ENCODE results near the gene RAD51B.

The RAD51B gene

DNA sequence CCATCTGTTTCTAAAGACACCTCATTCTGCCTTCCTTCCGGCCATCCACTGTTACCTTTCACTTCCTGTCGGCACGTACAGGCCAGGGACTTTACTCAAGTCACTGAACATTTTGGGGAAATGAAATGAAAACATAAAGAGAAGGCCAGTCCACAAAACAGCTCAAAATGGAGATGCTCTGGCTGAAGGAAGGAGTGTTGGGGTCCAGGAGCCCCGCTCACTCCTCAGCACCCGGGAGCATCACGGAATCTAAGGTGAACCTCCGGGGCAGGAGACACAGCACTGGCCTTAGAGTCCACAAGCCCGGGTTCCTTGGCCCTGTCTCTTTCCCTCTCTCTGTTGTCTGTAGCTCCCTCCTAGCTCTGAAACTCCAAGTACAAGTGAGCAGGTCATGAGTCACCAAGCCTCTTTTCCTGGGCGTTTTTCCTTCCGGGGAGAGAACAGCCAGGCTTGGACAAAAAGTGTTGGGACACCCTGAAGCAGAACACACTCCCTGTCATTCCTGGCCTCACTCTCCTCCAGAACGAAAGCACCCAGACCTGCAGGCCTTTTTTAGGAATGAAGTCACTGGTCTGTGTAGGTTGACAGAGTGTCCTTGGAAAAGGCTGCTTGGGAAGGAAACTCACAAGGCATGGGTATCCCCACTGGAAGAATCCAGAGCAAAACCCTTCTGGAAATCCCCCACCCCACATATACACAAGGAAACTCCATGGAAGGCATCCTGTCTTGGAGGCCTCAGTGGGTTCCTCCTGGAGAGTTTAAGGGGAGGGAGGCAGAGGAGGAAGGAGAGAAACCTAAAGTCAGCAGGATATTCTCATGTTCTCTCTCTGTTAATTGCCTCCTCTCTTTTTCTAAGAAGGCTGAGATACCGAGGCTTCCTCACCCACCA lies 728.0 kb downstream of the RAD51B start:
- no peak for DNase-seq

DNA sequence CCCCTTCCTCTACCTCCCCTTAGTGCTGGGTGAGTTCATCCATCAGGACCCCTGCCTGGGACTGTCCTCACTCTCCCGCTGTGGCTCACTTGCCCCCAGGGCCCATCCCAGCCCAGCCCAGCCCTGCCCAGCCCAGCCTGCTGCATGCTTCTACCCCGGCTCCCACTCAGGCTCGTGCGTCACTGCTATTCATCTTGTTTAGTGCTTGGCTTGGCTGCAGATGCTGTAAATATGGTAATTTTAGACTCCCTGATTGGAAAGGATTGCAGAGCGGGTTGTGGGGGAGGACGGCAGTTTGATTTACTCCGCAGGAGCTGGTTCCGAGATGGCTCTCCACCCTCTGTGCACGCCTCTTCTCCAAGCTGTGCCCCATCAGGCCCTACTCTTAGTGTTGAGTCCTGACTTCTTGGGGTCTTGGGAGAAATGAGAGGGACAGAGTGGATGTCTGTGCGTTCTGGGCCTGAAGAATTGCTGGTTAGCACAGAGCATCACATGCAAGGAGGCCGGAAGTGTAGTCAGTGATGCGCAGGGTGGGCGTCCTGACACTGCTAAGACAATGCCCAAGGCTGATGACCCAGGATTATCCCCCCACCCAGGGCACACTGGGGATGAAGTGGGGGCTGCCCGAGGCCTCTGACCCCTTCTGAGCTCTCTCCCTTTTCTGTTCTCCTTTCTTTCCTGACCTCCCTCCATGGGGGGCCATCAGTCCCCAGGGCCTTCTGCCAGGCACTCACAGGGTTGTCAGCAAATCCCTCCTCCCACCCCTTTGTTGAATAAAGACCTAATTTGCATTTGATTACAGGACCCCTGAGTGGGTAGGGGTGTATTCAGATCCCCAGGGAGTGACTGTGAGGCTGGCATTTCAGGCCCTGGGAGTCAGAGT lies 728.9 kb downstream of the RAD51B start:
- no peak for DNase-seq

DNA sequence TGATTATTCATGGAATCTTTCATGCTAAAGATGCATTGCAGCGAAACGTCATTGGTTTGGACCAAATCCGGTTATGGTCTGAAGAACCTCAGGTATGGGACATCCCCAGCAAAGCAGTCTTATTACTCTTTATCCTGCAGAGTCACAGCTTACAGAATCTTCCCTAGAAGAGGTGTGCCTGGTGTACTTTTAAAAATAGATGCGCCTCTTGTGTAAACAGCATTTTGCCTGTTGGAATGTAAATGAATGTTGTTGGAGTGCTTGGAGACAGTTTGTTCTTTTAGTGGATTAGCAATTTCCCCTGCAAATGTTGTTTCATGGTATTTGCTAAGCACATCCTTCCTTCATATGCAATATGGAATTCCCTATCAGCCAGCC lies 730.7 kb downstream of the RAD51B start:
- DNase-seq: no peak

DNA sequence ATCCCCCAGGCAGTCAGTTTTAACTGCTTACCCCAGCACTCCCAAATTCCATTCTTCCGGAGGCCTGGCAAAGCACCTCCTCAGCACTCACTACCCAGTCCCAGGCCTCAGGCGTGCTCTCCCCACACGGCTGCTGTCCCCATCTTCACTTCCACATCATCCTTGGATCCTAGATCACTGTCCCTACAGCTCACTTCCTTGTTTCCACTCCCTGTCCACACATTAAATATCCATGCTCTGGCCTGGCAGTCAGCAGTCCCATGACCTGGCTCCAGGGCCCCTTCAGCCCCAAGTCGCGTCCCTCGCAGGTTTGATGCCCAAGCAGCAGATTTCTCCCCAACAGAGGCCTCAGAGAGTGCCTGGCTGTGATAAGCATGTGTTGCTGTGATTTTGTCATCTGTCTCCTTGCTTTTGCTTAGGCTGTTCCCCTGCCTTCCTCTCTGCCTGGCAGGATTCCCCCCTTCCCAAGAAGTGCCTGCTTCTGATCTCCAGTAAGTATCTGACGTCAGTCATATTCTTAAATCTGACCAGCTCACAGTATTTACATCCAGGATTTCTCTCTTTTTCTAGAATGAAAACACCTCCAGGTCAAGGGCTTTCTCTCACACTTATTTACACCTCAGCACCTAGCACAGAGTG lies 731.6 kb downstream of the RAD51B start:
- no peak for DNase-seq

DNA sequence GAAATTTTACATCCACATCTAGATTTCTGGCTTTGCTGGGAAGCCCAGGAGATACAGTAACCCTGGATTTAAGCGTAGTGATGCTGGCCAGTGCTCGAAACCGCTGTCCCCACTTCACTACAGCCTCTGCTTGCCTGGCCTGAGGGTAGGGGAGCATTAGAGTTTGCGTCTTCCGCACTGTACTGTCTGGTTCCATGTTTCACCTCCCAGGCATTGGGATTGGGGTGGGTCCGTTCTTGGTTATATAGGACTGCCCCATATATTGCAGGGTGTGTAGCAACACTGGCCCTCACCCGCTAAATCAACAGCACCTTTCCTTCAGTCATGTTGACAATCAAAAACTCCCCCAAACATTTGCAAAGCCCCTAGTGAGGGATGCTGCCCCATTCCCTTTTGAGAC lies 732.5 kb downstream of the RAD51B start:
- no peak for DNase-seq

DNA sequence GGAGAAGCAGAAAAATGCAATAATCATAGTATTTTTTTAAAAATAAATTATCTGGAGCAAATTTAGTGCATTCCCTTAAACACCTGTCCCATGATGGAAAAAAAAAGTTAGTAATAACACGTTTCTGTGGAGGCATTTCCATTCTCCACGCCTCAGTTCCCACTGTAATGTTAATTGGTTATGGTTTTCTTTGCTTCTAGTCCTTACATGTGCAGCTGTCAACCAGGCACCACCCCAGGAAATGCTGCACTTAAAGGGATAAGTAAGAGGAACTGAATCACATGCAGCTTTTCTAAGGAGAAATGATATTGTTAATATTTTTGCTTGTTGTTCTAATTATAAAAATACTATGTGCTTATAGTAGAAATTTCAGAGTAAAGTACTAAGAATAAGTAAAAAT lies 733.0 kb downstream of the RAD51B start:
- no peak for DNase-seq

DNA sequence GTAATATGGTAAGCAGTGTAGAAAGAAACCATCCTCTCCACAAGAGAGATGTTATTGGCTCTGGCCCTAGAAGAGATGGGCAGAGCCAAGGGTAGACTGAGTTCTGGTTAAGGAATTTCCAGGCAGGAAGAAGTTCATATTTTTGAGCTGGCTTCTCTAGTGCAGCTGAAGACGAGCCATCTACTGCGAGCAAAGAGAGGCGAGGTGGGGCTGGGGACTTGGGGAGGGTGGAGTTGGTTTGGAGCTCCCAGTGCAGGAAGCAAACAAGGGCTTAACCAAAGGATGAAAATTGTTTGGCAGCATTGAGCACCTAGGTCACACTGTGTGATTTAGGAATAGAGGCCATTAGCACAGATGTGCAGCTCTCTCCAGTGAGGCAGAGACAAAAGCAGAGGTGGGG lies 733.7 kb downstream of the RAD51B start:
- DNase-seq: no peak

DNA sequence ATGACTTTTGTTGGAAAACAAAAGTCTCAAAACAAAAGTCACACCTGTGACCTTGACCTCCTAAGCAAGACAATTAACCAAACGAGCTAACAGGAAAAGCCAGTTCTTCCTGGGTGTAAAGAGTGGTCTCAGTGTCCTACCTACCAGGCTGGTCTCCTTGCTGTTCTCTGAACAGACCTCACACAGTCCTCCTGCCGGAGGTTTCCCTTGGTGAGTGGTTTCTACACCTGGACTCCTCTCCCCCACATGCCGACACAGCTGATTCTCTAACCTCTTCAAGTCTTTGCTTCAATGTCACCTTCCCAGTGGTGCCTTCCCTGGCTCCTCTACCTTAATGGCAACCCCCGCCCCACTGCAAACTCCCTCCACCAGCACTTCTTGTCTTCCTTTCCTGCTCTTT lies 734.7 kb downstream of the RAD51B start:
- DNase-seq: no peak

DNA sequence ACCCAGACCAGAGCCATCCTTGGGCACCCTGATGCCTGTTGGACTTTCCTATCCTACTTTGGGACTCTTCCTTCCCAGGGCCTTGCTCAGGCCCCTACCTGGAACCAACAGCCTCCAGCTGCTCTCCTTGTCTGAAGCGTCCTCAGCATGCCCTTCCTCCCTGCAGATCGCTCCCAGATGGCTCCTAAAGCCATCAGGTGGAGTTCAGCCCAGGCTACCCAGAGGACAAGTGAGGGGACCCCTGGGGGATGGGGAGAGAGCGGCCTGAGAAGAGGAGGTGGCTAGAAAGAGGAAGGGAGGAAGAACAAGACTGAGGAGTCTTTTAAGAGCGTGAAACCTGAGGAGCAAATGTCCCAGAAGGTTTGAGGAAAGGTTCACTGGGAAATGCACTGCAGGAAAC lies 736.7 kb downstream of the RAD51B start:
- DNase-seq: no peak

DNA sequence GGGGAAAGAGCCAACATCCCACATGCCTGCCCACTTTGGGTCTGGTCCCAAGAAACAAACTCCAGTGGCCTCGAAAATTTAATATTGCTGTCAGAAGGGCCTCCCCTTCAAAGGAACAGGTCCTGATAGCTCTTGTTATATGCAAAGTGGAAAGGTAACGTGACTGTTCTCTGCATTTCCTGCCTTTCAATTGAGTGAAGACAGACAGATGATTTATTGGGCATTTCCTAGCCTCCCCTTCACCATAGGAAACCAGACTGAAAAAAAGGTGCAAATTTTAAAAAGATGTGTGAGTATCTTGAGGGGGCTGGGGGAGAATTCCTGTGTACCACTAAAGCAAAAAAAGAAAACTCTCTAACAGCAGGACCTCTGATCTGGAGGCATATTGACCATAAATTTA lies 738.1 kb downstream of the RAD51B start:
- no peak for DNase-seq

DNA sequence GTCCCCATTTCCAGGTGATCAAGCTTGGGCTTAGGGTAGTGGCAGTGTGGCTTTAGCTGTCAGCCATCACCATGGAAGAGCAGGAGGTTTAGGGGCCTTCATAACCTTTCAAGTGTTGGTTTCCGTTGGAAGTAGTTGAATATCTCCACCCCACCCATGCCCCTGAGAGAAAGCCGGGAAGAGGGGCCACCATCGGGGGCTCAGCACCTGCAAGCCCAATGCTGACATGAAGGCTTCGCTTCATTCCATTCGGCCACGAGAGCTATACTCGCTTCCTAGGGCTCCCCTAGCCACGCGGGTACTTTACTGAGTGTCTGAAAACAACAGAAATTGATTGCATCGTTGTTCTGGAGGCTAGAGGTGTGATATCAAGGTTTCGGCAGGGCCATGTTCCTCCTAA lies 738.5 kb downstream of the RAD51B start:
- no peak for DNase-seq

DNA sequence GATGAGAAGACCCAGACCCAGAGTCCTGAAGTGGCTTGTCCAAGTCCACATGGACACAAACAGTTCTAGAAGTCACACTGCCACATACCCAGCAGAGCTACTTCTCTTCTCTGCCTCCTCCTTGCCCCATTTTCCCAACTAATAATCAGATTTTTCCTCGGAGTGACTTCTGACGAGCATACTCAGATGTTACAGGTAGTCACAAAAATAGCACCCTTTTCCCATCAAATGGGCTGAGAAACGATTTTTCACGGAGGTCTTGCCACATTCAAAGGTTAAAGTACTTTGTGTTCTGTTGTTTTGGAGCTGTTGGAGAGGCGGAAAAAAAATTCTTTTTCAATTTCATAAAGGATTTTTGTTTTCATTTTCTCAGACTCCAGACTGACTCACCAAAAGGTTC lies 740.4 kb downstream of the RAD51B start:
- no peak for DNase-seq

DNA sequence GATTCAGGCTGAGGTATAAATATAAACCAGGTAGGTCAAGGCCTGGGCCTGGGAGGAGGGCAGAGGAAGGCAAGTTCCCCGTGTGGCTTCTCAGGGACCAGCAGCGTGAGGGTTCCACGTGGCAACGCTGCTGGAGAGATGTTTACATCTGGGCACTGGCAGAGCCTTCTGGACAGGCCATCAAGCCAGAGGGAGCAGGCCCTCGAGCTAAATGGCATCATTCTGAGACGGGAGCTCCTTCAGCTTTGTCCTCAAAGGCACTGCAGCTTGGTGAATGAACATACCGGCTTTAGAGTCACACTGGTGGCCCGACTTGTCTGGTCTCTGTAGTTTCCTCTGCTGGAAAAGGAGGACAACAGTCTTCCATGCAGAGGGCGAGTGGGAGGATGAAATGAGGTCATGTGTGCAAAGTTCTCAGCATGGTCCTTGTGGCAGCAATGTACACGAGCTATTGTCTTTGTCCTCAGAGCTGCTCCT lies 742.0 kb downstream of the RAD51B start:
- no peak for DNase-seq

DNA sequence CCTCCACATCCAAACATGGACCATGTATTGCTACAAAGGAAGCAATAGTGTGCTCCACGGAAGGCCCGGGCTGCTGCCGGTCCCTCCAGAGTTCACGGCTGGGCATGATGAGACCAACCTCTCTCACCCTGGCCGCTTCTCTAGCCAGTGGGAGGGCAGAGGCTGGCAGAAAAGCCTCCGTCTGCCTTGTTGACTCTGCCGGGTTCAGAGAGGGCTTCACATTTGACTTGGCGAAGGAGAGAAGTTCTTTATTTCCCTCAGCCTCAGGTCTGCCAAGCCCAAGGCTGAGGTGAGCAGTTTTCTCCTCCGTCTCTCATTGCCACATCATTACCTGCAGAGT lies 743.3 kb downstream of the RAD51B start:
- DNase-seq: no peak

DNA sequence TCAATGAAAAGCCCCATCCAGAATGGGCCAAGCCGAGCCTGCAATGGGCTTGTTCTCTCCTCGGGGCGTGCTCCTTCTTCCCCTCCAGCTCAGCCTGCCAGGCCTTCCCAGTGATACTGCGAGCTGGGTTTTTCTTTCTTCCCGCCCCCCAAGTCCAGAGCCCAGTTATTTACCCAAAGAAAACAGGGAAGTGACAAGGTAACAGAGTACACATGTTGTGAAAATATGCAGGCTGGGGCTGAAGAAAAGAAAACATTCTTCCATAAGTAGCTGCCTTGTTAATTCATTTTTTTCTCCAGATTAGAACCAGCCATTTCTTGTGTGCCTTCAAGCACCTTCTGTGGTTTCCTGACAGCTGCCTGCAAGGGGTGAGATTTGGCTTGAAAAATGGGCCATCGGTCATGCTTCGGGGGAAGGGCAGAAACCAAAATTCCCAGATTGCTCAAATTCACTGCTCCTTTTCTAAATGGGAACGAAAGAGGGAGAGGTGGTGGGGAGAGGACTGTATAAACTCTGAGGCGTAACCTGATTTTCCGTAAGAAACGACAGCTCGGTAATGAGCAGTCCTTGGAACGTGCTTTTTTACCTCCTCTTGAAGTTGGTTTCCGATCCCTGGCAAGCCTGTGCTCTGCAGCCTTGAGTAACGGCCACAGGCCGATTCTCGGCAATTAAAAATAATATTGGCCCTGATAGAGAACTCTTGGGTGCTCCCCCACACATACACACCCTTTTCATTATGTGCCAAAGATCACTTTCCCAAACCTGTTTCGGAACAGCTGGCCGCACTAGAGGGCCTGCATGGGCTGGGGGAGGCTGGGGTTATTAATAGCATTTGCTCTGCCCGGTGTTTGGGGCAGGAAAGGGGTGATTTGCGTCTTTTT lies 743.9 kb downstream of the RAD51B start:
- no peak for DNase-seq

DNA sequence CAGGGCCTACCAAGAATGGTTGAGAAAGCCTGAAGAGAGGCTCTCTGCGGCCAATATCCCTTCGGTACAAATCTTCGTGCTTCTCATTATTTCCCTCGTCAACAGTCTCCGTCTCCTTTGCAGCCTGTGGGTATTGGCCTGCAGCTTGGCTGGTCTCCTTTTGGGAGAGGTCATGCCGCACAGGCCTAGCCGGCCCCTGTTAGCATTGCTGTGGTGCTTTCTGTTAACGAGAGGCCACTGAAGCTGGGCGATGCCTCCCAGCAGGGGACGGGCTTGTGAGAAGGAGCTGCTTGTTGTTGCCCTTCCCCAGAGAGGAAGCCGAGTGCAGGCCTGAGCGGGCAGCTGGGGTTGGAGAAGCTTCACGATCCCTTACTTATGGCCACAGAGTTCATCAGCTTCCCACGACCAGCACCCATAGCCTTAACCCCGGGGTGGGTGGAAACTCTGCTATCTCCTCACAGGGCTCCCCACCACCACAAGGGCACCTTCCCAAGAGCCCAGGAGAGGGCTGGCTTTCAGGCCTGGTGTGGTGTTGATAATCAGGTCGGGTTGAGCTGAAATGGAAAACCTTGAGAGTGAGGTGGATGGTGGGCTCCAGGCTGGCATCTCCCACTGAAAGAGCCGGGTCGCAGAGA lies 744.7 kb downstream of the RAD51B start:
- DNase-seq: no peak

DNA sequence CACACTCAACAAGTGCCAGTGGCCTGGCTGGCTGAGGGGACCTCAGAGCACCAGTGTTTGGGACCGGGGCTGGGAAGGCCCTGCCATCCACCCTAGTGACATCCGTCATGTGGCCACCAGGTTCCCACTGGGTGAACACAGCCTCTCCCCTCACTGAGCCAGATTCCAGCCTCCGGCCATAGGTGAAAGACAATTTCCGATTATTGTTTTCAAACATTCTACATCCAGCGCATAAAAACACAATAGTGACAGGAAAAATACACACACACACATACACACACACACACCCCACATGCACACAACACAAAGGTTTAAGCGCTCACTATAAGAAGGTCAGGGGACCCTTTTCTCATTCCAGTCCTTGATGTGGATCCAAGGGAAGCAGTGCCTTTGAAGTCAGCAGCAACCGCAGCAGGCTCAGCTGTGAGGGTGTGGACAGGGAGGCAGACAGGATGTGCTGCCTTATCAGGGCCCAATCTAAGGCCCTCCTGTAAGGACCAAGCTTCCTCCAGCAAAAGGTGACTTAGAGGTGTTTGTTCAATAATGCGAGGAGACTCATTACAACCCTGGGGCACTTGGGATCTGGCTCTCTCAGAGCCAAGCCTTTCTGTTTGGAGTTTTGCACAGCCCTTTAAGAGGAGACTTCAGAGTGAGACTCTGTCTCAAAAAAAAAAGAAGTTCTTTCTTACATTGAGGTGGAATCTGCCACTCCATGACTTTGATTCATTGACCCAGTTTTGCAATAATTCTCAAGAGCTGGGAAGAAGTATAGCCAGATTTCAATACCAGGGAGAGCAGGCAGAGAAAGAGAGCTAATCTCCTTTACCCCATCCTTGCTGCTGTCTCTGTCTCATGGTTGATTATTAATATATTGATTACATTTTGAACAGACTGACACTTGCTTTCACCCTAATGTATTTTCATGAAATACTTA lies 745.5 kb downstream of the RAD51B start:
- DNase-seq: no peak

DNA sequence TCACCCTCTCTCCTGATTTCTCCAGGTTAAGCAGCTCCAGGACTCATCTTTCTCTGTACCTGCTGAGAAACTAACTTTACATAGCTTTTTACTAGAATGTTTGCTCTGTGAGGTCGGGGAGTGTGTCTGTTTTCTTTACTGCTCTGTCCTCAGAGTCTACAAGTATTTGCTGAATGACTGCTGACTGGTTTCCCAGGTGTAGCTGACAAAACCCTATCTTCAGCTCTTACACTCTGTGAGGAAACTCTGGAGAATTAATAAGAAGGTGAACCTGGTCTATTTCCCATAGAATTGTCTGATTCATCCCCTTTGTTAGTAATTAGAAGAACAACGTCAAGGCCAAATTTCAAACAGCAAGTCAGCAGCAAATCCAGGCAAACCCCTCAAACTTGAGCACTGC lies 746.5 kb downstream of the RAD51B start:
- DNase-seq: no peak

DNA sequence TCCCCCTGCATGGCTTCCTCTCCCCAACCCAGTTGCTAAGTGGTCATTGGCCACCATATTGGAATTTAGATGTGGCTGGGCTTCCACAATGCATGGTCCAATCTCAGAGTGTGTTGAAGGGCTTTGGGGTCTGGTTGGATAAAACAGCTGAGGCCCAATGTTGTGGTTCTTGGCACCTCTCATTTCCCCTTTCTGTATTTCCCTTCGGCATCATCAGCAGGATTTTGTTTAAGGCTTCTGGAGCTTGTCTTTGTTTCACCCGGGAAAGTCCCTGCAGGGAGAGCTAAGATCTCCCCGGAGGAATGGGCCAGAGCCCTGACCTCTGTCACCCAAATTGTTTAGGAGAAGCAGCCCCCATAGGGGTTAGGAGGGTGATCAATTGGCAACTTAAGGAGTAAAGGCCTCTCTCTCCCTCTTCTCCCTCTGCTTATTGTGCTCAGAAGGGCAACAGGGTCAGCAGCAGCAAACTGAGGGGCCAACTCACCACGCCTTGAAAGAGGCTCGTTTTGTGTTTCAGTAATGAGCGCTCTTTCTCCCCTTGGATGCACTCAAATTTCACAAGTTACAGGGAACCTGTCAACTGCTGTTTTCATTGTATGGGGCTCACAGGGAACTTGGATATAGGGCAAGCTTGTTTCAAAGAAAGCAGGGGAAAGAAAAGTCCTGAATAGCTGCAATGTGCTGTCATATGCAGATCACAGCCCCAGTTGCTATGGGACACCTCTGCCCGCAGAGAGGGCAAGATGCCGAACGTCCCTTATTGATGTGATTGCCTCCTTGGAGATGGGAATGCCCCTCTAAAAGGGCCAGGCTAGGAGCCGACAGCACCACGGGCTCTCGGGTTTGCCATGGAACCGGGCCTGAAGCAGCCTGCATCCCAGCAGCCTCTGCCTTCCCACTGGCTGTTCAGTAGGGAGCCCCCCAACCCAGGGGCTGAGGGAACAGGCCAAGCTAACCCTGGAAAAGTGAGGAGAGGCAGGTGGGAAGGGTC lies 749.6 kb downstream of the RAD51B start:
- DNase-seq: no peak

DNA sequence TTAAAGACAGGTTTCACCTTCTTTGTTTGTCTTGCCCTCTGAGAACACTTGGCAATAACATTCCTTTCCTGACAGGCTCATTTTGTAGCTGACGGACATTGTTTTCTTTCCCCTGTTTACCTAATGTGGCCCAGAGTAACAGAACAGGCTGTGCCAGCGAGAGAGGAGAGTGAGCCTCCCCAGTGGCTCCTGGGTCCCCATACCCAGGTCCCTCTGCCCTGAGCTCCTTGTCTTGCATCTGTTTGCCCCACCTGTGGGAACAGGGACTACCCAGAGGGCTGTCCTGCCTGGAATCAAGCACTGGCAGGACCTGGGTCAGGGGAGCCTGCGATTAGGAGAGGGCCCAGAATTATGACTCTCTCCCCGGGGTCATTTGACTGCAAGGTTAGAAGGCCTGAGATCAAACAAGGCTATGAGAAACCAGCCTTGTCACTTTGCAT lies 750.4 kb downstream of the RAD51B start:
- DNase-seq: no peak
